DMS114 treated with DMSO at 0.1 percent for 48 hours (cell line): ENCODE measurements around the gene PADI6.
"Not testable (repeated sequence)": the region's sequence is repeated elsewhere in the genome, so short reads cannot be mapped to it uniquely, and the experiment has no call there.

Experiments
- DNase-seq: peaks from one replicate; lab custom pipeline; 2025; ENCODE audit not compliant: unreplicated experiment; lab: John Stamatoyannopoulos, UW

PADI6 gene

GRCh38 chr1:17371896-17372295, at the start of gene PADI6:
Gene PADI6, plus strand, starts transcription at chr1:17372196. Its CDS starts 50 bp downstream, at chr1:17372246.
- no peak for DNase-seq

GRCh38 chr1:17328855-17329254, 43.1 kb upstream of the PADI6 start:
- DNase-seq = no peak

GRCh38 chr1:17329610-17330009, 42.4 kb upstream of the PADI6 start:
- no peak for DNase-seq

- no peak for DNase-seq
These were observed 41.1 kb upstream of the PADI6 start for GRCh38 chr1:17330856-17331255.

GRCh38 chr1:17333081-17333480, 38.9 kb upstream of the PADI6 start:
- DNase-seq = no peak

GRCh38 chr1:17335821-17336710, 35.9 kb upstream of the PADI6 start:
- peak; percentile 21 for DNase-seq

GRCh38 chr1:17338706-17339493, 33.1 kb upstream of the PADI6 start:
- no peak for DNase-seq

- no peak for DNase-seq
These were observed 32.5 kb upstream of the PADI6 start for GRCh38 chr1:17339521-17339920.

- no peak for DNase-seq
These were observed 31.6 kb upstream of the PADI6 start for GRCh38 chr1:17340358-17340757.

GRCh38 chr1:17342014-17342441, 30.0 kb upstream of the PADI6 start:
- no peak for DNase-seq

GRCh38 chr1:17345506-17345905, 26.5 kb upstream of the PADI6 start:
- DNase-seq = not testable (repeated sequence)

- DNase-seq = no peak
These were observed 25.8 kb upstream of the PADI6 start for GRCh38 chr1:17346046-17346789.

- no peak for DNase-seq
These were observed 24.0 kb upstream of the PADI6 start for GRCh38 chr1:17347769-17348592.

GRCh38 chr1:17348593-17349234, 23.3 kb upstream of the PADI6 start:
- no peak for DNase-seq

GRCh38 chr1:17350083-17350482, 21.9 kb upstream of the PADI6 start:
- DNase-seq = no peak

- DNase-seq = no peak
These were observed 21.0 kb upstream of the PADI6 start for GRCh38 chr1:17350928-17351446.

GRCh38 chr1:17351598-17352324, 20.2 kb upstream of the PADI6 start:
- no peak for DNase-seq

GRCh38 chr1:17352419-17352909, 19.5 kb upstream of the PADI6 start:
- DNase-seq = no peak

- DNase-seq = no peak
These were observed 16.1 kb upstream of the PADI6 start for GRCh38 chr1:17355898-17356297.
